ENCODE measurements around the gene CHRNE. TPM values are rescaled to one million over a fixed set of nuclear protein-coding genes. Genes with fewer than 3 reads are reported as not detected.

The CHRNE gene
- total and polyA plus RNA-seq, 2 of the 4 experiments (the other 2 are of a cell fraction): under 0.01 to 0.21 TPM

GRCh38 chr17:4859816-4860625 is 42.9 kb downstream of the CHRNE start:
- ATAC-seq (ENCODE audit: low read depth): no peak
- no peak overlapping the region for H2BK15ac ChIP-seq (ENCODE audit: low read depth, low read length)
- H3K9me1 ChIP-seq (ENCODE audit: insufficient read depth, low read length): peaks cover 19% of the 10 kb centered on the region; the same call in 1 of the 2 replicates
- no peak overlapping the region for H3K56ac ChIP-seq (ENCODE audit: extremely low read depth, insufficient read depth, low read length)
- no peak overlapping the region for H2AFZ ChIP-seq (replicated peaks; ENCODE audit: low read length, poor library complexity)
- H3K9me3 ChIP-seq (ENCODE audit: control insufficient read depth, insufficient read depth, low read length): no peaks in the 10 kb centered on the region
- peaks cover 10% of the 10 kb centered on the region; the same call in 1 of the 2 replicates for H3K4me1 ChIP-seq (ENCODE audit: control insufficient read depth, insufficient read depth, low read length)
- no TSS peak for BruUV-seq (replicated peaks)
- no peak overlapping the region for H3K14ac ChIP-seq (replicated peaks; ENCODE audit: low read depth, low read length)
- H3K27ac ChIP-seq (ENCODE audit: insufficient read depth, low read length): no peak overlapping the region
- no peak overlapping the region for H4K91ac ChIP-seq (ENCODE audit: insufficient read depth, low read depth, low read length)
- H3K79me1 ChIP-seq (ENCODE audit: low read depth in 1 of 2, low read length in 2 of 2): peaks cover 10 to 64% of the 10 kb centered on the region in 2 experiments
- no peak overlapping the region for H3K9ac ChIP-seq (ENCODE audit: low read depth, low read length)
- DNase-seq: no peak
- H2AK5ac ChIP-seq (ENCODE audit: low read depth, low read length): no peak overlapping the region
- dilution Hi-C loops (cut with HindIII; ENCODE audit: low sequenced_read_pairs, unreplicated experiment): no loop called here
- H3K27me3 ChIP-seq (ENCODE audit: control insufficient read depth, insufficient read depth, low read length): no peaks in the 10 kb centered on the region
- intact Hi-C loops (cut with micrococcal nuclease): no loop called here
- in situ Hi-C loops (cut with MboI; ENCODE audit: low sequenced_read_pairs): no loop called here
- no peak overlapping the region for H3K4ac ChIP-seq (ENCODE audit: low read depth, low read length)
- peaks cover 3% of the 10 kb centered on the region; the same call in 1 of the 2 replicates for H3K36me3 ChIP-seq (ENCODE audit: control insufficient read depth, insufficient read depth, low read length)
- H4K5ac ChIP-seq (ENCODE audit: low read depth, low read length): no peak overlapping the region
- WGBS, 2 experiments (ENCODE audit: extremely low coverage in 2 of 2, insufficient read length in 1 of 2): 88% methylated on average over 16 of the region's 32 CpGs; no CpG with 5 or more reads in 1 of the 2 experiments
- H4K20me1 ChIP-seq (ENCODE audit: insufficient read depth, low read length): peaks cover 29% of the 10 kb centered on the region
- no peak overlapping the region for H2BK120ac ChIP-seq (ENCODE audit: low read depth, low read length)
- H2BK20ac ChIP-seq (ENCODE audit: low read depth, low read length): no peak overlapping the region
- H4K8ac ChIP-seq (ENCODE audit: low read depth in 2 of 2, low read length in 2 of 2): no peak overlapping the region
- H3K23ac ChIP-seq (ENCODE audit: low read depth, low read length): no peak overlapping the region
- TF ChIP-seq ELK1 (IDR thresholded peaks at IDR 0.05; ENCODE audit: borderline replicate concordance, low read depth, low read length) (no peak), RCOR1 (IDR thresholded peaks at IDR 0.05; ENCODE audit: insufficient replicate concordance, low read length) (no peak), NFE2L2 (IDR thresholded peaks at IDR 0.05; ENCODE audit: low read depth, low read length) (no peak)
- no peak overlapping the region for H3K4me2 ChIP-seq (ENCODE audit: low read depth, low read length)
- H3K4me3 ChIP-seq (ENCODE audit: insufficient read depth, low read depth, low read length): no peak overlapping the region
- H2BK5ac ChIP-seq (ENCODE audit: low read depth, low read length, poor library complexity, severe bottlenecking): no peak overlapping the region
- H3K18ac ChIP-seq (ENCODE audit: low read depth, low read length): no peak overlapping the region
- ChIA-PET CTCF (interaction anchor here (0.8 kb wide), 1 partner anchor 602 kb away, joined by 3 read pairs; no protein-coding TSS in a partner anchor), POLR2A (ENCODE audit: unreplicated experiment) (no interaction called here)
- no peak overlapping the region for H2AK9ac ChIP-seq (replicated peaks; ENCODE audit: low read depth, low read length, poor library complexity)
